Measurements from ENCODE around the gene LAMA5.

The LAMA5 gene

GRCh38 chr20:62344092-62344491 is 23.0 kb downstream of the LAMA5 start:
- no peak for DNase-seq (ENCODE audit: low read depth)

GRCh38 chr20:62342910-62343309 is 24.2 kb downstream of the LAMA5 start:
- no peak for DNase-seq (ENCODE audit: low read depth)

DNA sequence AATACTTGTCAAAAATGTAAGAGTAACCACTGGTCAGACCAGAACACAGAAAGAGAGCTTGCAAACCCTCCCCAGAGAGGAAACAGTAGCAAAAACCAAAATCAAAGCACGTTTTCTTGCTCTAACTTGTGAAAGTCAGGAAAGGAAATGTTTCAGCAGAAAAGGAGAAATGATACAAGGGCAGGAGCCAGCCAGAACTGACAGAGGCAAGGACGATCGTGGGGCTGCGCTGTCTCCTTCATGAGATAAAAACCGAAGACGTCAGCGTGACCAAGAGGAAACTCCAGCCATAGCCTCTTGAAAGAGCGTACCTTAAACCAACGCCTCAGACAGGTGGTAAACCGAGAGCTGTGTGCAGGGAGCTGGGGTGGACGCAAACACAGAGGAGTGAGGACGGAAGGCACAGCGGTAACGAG is 27.5 kb downstream of the LAMA5 start:
- DNase-seq (ENCODE audit: low read depth), result no peak

- no peak for DNase-seq (ENCODE audit: low read depth)
These were observed 28.9 kb downstream of the LAMA5 start for GRCh38 chr20:62338294-62338620.

DNA sequence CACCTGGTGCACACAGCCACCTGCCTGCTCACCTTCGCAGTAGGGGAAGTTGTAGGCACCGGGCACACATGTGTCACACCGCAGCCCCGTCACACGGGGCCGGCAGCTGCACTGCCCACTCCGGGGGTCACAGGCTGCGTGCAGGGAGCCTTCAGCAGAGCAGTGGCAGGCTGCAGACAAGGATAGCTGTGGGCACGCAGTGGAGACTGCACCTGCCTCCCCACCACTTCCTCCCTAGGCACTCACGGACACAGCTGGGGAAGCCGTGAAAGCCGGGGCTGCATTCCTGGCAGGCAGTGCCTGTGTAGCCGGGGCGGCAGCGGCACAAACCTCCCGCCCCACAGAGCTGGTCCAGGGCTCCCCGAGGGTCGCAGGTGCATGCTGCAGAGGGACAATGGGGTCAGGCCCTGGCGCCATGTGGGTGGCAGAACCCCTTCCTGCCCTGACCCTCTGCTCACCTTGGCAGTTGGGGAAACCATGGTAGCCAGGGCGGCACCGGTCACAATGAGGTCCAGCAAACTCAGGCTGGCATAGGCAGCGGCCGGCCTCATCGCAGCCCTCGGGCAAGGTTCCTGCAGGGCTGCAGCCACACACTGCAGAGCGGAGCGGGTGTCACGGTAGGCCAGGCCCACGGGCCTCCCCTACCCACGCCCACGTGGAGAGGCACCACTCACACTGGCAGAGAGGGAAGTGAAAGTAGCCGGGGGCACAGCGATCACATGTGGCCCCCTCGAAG is 29.4 kb downstream of the LAMA5 start:
- no peak for DNase-seq (ENCODE audit: low read depth)

DNA sequence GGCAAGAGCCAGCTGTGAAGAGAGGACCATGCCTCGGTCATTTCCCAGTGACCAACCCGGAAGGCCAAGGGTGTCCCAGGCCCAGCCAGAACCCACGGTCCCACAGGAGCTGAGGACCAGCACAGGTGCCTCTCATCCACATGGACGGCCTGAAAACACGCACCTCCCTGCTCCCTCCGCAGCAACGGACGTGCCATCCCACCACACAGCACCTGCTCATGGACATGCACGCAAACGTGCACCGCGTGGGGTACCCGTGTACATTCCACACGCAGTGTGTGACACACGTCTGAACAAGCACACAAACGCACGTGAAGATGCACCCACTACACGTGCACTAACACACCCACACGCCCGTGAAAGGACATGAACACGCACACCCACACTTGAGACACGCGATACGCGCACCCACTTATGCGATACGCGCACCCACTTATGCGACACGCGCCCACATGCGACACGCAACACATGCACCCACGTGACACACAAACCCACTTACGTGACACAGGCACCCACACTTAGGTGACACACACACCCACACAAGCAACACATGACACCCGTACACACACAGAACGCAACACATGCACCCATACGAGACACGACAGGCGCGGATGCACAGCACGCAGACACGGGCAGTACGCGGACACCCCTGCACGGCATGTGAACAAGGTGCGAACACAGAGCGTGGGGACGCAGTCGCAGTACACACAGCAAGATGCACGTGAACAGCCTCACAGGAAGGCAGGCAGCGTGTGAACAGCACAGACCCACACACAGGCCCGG is 30.1 kb downstream of the LAMA5 start:
- no peak for DNase-seq (ENCODE audit: low read depth)

DNA sequence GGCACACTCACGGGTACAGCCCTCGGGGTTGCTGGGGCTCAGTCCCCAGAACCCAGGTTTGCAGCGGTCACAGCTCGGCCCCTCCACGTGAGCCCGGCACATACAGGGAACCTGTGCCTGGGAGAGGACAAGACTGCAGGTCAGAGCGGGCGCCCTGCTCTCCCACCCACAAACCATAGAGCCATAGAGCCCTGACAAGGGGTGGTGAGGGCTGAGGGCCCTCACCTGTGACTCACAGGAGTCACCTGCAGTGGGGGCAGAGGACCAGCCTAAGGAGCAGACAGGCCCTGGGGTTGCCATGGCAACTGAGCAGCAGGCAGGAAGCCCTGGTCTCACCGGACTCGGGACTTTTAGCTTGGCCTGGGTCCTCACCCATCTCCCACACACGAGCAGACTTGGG is 30.8 kb downstream of the LAMA5 start:
- no peak for DNase-seq (ENCODE audit: low read depth)

GRCh38 chr20:62335532-62335931 is 31.6 kb downstream of the LAMA5 start:
- no peak for DNase-seq (ENCODE audit: low read depth)

DNA sequence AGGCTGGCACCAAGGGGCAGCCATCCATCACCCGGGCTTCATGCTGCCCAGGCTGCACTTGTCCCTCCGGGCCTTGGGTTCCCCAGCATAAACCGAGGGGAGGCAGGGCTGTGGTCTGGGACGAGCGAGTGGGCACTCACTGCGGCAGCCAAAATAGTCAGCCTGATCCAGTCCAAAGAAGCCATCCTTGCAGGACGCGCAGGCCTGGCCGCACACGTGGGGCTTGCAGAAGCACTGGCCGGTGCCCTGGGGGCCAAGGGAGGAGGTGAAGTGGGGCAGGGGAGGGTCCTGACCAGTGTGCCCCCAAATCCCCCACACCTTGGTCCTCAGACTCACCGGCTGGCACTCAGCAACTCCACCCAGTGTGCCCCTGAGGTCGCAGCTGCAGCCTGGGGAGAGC is 32.2 kb downstream of the LAMA5 start:
- no peak for DNase-seq (ENCODE audit: low read depth)

- DNase-seq (ENCODE audit: low read depth), result no peak
These were observed 33.1 kb downstream of the LAMA5 start for GRCh38 chr20:62333820-62334595.

DNA sequence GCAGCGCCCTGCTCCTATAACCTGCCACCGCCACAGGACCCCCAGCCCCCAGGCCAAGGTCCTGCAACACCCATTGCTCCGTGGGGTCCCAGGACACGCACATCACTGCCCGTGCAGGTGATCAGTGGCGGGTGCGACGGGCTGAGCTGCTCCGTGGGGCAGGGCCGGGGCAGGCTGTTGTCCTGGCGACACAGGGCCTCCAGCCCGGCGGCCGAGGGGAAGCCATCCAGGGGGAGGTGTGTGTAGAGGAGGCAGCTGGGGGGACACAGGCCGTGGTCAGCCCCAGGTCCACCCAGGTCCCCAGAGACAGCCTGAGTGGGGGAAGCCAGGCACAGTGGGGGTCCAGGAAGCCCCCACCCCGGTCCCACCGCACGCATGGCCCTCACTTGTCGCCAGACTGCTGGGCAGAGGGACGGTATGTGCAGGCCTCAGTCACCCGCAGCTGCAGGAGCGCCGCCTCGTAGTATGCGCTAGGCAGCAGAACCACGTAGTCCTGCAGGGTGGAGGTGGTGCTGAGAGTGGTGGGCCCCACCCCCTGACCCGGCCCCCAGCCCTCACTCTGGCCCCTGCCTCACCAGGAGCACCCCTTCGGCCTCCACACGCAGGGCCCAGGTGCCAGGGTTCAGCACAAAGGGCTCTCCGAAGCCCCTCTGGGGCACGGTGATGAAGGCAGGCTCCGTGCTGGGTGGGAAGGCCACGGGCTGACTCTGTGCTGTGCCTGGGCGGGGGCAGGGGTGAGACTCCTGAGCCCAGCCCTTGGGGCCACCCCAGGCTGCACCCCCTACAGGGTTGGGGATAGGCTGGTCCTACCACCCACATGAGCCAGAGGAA is 33.9 kb downstream of the LAMA5 start:
- DNase-seq (ENCODE audit: low read depth), result no peak

- no peak for DNase-seq (ENCODE audit: low read depth)
These were observed 34.7 kb downstream of the LAMA5 start for GRCh38 chr20:62332421-62332820.

GRCh38 chr20:62331347-62331746 is 35.8 kb downstream of the LAMA5 start:
- no peak for DNase-seq (ENCODE audit: low read depth)

DNA sequence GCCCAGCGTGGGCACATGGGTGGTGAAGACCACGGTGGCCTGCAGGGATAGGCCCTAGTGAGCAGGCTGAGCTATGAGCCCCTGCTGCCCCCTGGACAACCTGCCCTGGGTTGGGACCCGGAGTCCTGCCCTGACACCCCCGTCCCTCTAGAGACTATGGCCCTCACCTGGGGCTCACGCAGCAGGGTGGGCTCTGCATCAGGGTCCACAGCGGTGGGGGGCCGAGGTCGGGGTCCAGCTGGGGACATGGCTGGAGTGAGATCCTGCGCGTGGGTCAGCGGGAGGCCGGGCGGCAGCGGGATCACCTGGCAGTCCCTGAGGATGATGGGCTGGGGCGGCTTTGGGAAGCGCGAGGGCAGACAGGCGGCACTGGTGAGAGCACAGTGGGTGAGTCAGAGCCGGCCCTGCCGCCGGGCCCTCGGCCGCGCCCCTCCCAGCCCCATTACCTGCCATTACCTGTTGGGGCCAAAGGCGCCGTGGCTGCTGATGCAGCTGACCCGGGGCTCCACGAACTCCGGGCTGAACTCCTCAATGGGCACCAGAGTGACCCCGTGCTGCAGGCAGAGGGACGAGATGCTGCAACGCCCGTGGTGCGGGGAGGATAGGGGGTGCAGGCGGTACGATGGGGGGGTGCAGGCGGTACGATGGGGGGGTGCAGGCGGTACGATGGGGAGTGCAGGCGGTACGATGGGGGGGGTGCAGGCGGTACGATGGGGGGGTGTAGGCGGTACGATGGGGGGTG is 36.4 kb downstream of the LAMA5 start:
- DNase-seq (ENCODE audit: low read depth), result no peak

DNA sequence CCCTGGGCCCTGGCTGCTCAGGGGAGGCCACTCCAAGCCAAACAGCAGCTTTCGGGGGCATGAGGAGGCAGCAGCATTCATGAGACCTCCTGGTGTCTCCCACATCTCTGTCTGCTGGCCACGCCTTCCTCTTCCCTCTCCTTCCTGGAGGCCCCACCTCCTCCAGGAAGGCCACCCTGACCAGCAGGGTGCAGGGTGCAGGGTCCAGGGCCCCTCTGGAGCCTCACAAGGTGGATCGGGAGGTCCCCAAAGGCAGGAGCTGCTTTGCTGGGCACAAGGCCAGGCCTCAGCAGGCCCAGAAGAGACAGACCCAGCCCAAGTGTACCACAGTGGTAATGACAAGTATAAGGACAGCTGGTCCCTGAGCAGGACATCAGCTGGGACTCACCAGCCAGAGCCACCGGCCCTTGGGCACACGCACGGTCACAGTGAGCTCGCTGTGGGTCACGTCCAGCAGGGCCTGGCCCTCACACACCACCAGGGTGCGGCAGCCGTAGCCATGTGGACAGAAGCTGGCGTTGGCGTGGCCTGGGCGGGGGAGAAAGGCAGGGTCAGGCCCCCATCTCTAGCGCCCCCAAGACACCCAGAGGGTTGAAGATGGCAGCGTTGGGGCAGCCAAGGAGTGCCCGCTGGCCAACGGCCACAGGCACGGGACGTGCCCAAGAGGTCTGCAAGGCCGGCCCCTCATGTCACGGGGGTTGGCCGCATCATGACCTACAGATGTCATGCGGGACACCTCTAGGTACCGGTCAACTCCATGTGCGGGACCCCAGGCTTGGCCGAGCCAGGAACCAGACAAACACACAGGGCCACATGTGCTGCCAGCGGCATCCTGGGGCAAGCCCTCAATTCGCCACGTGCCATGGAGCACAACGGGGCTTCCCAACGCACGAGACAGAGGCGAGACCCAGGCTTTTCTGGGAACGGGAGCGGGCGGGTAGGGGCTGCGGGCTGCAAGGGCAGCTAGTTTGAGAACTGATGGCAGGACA is 37.4 kb downstream of the LAMA5 start:
- no peak for DNase-seq (ENCODE audit: low read depth)

GRCh38 chr20:62328684-62329388 is 38.3 kb downstream of the LAMA5 start:
- DNase-seq (ENCODE audit: low read depth), result no peak

DNA sequence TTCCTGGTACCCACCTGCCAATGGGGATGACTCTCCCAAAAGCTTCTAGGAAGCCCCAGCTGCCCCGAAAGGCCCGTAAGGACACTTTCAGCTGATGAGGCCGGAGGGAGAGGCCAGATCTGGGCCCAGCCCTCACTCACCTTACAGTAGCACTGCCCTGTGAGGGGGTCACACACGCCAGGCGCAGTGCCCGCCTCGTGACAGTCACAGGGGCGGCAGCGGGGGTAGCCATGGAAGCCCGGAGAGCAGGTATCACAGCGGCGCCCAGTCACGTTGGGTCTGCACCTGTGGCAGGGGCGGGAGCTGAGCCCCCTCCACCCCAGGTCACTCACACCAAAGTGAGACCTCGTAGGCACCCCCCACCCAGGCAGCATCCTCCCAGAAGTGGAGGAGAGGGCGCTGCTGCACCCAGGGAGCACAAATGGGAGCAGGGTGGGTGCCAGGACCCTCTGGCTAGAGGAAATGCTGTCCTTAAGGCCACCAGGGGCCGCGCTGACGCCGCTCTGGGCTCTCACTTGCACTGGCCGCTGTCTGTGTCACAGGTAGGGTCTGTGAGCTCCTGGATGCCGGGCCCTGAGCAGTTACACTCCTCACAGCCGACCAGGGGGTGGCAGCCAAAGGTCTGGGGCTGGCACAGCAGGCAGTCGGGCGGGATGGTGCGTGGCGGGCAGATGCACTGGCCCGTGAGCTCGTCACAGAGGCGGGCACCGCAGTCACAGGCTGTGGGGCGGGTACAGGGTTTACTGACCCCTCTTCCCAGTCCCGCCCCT is 39.2 kb downstream of the LAMA5 start:
- no peak for DNase-seq (ENCODE audit: low read depth)

DNA sequence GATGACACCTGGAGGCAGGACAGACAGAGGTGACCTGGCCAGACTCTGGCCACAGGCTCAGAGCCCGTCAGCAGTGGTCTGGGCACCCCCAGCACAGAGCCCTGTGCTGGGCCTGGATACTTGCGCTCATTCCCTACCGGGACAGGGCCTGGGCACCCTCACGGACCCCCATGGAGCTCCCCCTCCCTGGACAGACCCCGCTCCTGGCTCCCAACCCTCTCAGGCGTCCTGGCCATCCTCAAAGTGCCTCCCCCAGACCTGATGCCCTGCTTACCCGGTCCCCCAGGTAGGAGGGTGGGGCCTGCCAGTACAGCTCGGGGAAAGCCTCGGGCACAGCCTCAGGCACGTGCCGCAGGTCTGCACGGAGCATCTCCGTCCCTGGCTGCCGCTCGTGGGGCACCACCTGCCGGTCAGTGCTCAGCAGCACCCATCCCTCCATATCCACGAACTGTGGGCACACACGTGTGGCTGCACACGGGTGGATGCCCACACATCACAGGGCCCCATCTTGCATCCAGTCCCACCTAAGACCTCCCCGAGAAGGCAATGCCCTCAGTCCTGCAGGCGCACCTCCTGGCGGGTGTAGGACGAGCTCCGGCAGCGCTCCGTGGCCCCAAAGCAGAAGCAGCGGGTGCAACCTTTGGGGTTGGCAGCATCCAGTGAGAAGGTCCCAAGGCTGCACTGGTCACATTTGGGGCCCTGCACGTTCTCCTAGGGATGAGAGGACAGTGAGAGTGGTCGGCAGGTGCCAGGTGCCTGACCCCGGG is 40.0 kb downstream of the LAMA5 start:
- no peak for DNase-seq (ENCODE audit: low read depth)

Measured in EH (cell line).